Left forelimb (tissue), 1 donor: ENCODE data around the gene YARS2.
"Not testable (repeated sequence)": the region's sequence is repeated elsewhere in the genome, so short reads cannot be mapped to it uniquely, and the experiment has no call there.

ENCODE experiments used
- DNase-seq: peaks from one replicate; pipeline ENCODE4 v3.0.0-alpha.2; 2018; ENCODE audit warnings: low spot score

Gene YARS2

GRCh38 chr12:32743264-32743663 is 12.4 kb downstream of the YARS2 start:
- DNase-seq, result no peak

DNA sequence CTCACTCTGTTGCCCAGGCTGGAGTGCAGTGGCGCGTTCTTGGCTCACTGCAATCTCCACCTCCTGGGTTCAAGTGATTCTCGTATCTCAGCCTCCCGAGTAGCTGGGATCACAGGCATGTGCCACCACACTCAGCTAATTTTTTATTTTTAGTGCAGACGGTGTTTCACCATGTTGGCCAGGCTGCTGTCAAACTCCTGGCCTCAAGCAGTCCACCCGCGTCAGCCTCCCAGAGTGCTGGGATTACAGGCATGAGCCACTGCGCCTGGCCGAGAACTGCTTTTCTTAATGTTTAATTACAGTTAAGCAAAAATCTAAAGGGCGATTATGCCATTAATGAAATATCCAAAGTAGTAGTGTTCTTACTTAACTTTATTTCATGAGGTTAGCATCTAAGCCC is 13.6 kb downstream of the YARS2 start:
- DNase-seq, result no peak

DNA sequence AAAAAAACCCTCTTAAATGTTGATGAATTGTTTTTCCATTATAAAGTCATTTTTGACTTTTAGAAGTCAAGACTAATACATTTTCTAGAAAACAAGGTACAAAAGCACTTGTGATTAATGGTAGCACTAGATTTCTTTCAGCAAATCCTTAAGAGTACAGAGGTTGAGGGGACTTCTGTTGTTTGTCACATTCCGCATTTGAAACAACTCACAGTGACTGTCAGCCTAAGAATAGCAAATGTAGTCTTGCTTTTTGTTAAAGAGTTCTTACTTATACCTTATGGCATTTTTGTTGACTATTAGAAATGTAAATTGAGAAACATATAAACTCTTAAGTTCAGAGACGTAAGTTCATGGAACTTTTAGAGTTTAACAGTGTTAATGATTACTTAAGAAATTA is 16.4 kb downstream of the YARS2 start:
- DNase-seq, result no peak

- DNase-seq, result no peak
Observed at GRCh38 chr12:32737715-32738114, 18.0 kb downstream of the YARS2 start.

- no peak for DNase-seq
Observed at GRCh38 chr12:32736445-32736844, 19.3 kb downstream of the YARS2 start.

DNA sequence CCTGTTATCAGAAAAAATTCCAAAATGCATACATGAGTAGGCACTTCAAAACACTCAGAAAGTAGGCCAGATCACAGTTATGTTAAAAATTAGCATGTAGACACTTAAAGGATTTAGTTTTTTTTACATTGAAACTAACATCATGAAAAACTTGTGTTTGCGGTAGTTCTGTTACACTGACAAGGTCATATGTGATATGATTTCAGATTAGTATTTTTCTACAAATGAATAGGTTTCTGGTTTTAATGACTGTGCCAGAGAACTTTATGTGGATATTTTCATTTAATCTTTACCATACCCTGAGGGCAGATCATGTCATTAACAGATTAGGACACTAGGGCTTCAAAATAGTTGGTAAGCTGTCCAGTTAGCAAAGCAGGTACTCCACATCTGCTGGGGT is 20.7 kb downstream of the YARS2 start:
- DNase-seq, result no peak

GRCh38 chr12:32727237-32727636 is 28.5 kb downstream of the YARS2 start:
- DNase-seq, result no peak

DNA sequence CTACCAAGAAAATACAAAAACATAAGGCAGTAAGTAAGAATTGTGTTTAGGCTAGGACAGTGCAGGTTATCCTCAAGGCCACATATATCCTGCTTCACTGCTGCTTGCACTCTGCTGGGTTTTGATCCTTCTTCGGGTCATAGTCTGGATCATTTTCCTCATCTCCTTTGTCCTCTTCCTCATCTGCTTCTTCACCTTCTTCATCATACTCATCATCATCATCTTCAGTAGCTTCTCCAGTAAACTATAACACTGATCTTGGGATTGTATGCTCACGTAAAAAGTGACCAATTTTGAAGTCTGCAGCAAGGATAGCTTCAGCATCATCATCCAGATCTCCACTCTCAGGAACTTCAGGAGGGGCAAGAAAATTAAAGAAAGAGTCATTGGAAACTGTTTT is 29.4 kb downstream of the YARS2 start:
- no peak for DNase-seq

DNA sequence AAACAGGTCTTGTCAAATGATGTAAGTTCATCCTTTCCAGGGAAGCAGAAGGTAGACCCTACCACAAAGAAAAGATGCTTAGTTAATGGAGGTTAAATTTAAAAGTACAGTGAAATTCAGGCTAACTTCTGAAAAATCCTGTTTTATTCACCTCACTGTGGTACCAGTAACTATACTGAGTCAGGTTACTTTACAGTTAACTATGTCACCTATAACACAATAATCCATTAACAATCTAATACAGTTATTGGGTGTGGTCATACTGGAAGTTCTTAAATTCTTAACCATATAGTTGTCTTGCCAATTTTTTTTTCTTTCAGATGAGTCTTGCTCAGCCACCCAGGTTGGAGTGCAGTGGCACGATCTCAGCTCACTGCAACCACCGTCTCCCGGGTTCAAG is 30.4 kb downstream of the YARS2 start:
- not testable (repeated sequence) for DNase-seq

DNA sequence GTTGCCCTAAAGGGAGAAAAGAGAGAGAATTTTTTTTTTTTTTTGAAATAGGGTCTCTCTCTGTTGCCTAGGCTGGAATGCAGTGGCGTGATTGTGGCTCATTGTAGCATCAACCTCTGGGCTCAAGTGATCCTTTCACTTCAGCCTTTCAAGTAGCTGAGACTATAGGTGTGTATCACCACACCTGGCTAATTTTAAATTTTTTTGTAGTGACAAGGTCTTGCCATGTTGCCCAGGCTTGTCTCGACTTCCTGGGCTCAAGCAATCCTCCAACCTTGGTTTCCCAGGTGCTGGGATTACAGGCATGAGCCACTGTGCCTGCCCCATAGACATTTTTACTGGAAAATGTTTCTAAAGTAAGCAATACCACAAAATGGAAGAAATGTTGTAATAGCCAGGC is 36.8 kb downstream of the YARS2 start:
- DNase-seq, result no peak

DNA sequence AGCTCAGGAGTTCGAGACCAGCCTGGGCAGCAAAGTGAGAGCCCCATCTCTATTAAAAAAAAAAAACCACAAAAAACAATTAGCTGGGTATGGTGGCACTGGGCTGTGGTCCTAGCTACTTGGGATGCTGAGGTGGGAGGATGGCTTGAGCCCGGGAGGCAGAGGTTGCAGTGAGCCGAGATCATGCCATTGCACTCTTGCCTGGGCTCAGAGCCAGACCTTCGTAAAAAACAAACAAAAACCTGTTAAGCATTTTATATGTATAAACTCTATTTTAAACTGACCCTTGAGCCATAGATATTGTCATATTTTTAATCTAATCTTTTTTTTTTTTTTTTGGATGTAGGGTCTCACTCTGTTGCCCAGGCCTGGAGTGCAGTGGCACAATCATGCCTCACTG is 40.9 kb downstream of the YARS2 start:
- no peak for DNase-seq

DNA sequence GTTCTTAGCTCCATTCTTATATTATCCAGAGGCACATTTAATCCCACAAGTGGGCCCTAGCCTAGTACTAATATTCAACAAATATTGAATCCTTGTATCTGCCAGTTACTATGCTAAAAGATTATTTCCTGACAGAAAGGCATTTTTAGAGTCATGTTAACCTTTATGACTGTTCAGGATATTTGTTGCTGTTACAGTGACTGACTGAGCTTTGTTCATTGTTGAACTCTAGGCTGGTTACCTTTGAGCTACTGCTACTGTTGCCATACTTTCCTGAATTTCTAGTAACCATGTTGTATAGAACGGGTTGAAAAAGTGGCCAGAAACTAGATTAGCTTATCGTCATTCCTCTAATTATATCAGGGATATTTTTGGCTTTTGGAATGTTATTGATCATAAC is 46.8 kb downstream of the YARS2 start:
- DNase-seq, result no peak

GRCh38 chr12:32706335-32707024 is 49.2 kb downstream of the YARS2 start:
- no peak for DNase-seq

DNA sequence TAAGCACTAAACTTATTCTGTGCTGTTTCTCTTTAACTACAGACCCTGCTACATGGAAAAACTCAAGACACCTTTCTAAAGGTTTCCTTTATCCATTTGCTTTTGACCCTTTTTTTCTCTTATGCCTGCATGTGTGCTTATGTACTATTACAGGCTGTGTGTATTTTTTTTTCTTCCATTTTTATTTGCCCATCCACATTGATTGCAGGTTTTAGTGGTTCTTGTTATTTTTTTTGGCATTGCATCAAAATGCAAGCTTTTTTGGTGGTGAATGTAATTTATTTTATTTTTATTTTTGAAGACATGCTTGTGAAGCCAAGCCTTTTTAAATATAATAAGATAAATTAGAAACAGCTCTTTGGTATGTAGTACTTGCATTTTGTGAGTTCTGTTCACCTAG is 49.9 kb downstream of the YARS2 start:
- no peak for DNase-seq

GRCh38 chr12:32702946-32703345 is 52.8 kb downstream of the YARS2 start:
- DNase-seq, result no peak

- DNase-seq, result no peak
Observed at GRCh38 chr12:32702473-32702872, 53.2 kb downstream of the YARS2 start.

- not testable (repeated sequence) for DNase-seq
Observed at GRCh38 chr12:32699437-32699836, 56.3 kb downstream of the YARS2 start.

DNA sequence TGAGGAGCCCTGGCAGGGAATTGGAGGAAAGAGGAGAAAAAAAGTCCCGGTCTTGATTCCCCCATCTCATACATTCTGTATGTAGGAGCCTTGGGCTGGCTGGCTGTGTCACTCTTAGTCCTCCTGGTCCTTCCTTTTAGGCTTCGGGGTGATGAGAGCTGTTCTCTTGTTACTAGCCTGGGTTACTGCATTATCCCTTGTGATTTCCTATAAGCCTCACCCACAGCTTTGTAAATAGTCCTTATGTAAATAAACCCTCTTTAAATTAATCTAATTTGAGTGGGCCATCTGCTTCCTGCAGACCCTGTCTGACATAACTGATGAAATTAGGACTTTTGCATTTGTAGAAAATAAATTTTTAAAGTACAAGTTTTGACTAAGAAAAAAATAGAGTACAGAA is 57.4 kb downstream of the YARS2 start:
- no peak for DNase-seq

- no peak for DNase-seq
Observed at GRCh38 chr12:32697445-32697844, 58.3 kb downstream of the YARS2 start.
